Measurements from ENCODE around the gene HUNK. TPM values are rescaled to one million over a fixed set of nuclear protein-coding genes. Genes with fewer than 3 reads are reported as not detected.

HUNK gene
- total and polyA plus RNA-seq, 2 experiments from 2014 or later: 1.6 to 5.1 TPM

GRCh38 chr21:31869750-31870149 lies 3.1 kb upstream of the HUNK start:
- Histone ChIP-seq H2AFZ (no peak overlapping the region), H3K4me2 (no peak overlapping the region), H3F3A (replicated peaks; ENCODE audit: low read depth) (peaks cover 4% of the 10 kb centered on the region; the same call in 1 of the 2 replicates), H3K79me2 (replicated peaks; ENCODE audit: insufficient read depth) (no peaks in the 10 kb centered on the region), H4K20me1 (replicated peaks; ENCODE audit: insufficient read depth) (no peaks in the 10 kb centered on the region), H3K27me3 (ENCODE audit: insufficient read depth) (peaks cover 27% of the 10 kb centered on the region), H3K4me3 (no peak overlapping the region), H3K4me1 (ENCODE audit: insufficient read depth) (peaks cover 28% of the 10 kb centered on the region), H3K9me2 (ENCODE audit: insufficient read depth) (no peaks in the 10 kb centered on the region), H3K27ac (ENCODE audit: low read depth) (no peak overlapping the region), H3K36me3 (ENCODE audit: insufficient read depth) (no peaks in the 10 kb centered on the region)
- peaks cover 2% of the 10 kb centered on the region; the same call in 2 of the 3 replicates for H3K9me3 Mint-ChIP-seq
- H3K27me3 Mint-ChIP-seq (ENCODE audit: insufficient read depth, low read depth, poor library complexity): peaks cover 25% of the 10 kb centered on the region
- H3K4me3 Mint-ChIP-seq: no peak overlapping the region
- TF ChIP-seq POLR2AphosphoS5 (IDR thresholded peaks at IDR 0.05; ENCODE audit: low read depth): no peak
- no peak for TF ChIP-seq EZH2phosphoT487 (IDR thresholded peaks at IDR 0.05; ENCODE audit: unreplicated experiment)
- no peak for TF ChIP-seq ETS1 (IDR thresholded peaks at IDR 0.05)
- no peak for TF ChIP-seq ZNF462 (CRISPR knock-in tag; IDR thresholded peaks at IDR 0.05)
- no peak for TF ChIP-seq STAT1 (IDR thresholded peaks at IDR 0.05; ENCODE audit: unreplicated experiment)
- no peak for TF ChIP-seq NANOG (IDR thresholded peaks at IDR 0.05; ENCODE audit: borderline replicate concordance)
- TF ChIP-seq, protein P1, sequence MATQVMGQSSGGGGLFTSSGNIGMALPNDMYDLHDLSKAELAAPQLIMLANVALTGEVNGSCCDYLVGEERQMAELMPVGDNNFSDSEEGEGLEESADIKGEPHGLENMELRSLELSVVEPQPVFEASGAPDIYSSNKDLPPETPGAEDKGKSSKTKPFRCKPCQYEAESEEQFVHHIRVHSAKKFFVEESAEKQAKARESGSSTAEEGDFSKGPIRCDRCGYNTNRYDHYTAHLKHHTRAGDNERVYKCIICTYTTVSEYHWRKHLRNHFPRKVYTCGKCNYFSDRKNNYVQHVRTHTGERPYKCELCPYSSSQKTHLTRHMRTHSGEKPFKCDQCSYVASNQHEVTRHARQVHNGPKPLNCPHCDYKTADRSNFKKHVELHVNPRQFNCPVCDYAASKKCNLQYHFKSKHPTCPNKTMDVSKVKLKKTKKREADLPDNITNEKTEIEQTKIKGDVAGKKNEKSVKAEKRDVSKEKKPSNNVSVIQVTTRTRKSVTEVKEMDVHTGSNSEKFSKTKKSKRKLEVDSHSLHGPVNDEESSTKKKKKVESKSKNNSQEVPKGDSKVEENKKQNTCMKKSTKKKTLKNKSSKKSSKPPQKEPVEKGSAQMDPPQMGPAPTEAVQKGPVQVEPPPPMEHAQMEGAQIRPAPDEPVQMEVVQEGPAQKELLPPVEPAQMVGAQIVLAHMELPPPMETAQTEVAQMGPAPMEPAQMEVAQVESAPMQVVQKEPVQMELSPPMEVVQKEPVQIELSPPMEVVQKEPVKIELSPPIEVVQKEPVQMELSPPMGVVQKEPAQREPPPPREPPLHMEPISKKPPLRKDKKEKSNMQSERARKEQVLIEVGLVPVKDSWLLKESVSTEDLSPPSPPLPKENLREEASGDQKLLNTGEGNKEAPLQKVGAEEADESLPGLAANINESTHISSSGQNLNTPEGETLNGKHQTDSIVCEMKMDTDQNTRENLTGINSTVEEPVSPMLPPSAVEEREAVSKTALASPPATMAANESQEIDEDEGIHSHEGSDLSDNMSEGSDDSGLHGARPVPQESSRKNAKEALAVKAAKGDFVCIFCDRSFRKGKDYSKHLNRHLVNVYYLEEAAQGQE (IDR thresholded peaks at IDR 0.05; ENCODE audit: unreplicated experiment): no peak
- no peak for TF ChIP-seq JUNB (IDR thresholded peaks at IDR 0.05; ENCODE audit: unreplicated experiment)
- TF ChIP-seq ZNF114 (CRISPR knock-in tag; IDR thresholded peaks at IDR 0.05): no peak
- no peak for TF ChIP-seq CTCF (conservative IDR thresholded peaks at IDR 0.05; ENCODE audit: low read depth in 2 of 2)
- TF ChIP-seq EZH2 (IDR thresholded peaks at IDR 0.05; ENCODE audit: low read depth, unreplicated experiment): no peak
- TF ChIP-seq ZNF331 (CRISPR knock-in tag; IDR thresholded peaks at IDR 0.05; ENCODE audit: low read depth): no peak
- TF ChIP-seq CREB1 (CRISPR knock-in tag; IDR thresholded peaks at IDR 0.05; ENCODE audit: low read depth): no peak
- H3K27ac Mint-ChIP-seq: no peak overlapping the region
- H3K36me3 Mint-ChIP-seq (ENCODE audit: low read depth): no peaks in the 10 kb centered on the region; the same call in 2 of the 3 replicates
- H3K4me1 Mint-ChIP-seq: peaks cover 18% of the 10 kb centered on the region
- DNase-seq (ENCODE audit: low spot score) (no peak), ATAC-seq (no peak)
